Measurements from ENCODE around the gene GRIK2.

DNA sequence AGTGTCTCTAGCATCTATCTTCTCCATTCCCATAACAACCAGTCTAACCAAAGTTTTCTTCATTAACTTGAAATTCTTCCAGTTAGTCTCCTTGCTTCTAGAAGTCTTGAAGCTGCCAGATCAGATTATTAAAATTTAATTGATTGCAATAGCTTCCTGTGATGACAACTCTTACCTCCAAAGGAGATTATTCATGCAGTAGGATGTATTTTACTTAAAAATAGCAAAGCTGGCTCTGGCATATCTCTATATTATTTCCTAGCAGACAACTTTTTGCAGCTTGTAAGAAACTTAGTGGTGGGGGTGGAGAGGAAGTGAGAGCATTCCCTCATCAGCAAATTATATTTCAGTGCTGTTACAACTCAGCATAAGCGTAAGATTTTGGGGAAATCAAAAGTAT lies 290.4 kb downstream of the GRIK2 start:
- TF ChIP-seq POLR2A (IDR thresholded peaks at IDR 0.05): no peak
- TF ChIP-seq, protein P1, sequence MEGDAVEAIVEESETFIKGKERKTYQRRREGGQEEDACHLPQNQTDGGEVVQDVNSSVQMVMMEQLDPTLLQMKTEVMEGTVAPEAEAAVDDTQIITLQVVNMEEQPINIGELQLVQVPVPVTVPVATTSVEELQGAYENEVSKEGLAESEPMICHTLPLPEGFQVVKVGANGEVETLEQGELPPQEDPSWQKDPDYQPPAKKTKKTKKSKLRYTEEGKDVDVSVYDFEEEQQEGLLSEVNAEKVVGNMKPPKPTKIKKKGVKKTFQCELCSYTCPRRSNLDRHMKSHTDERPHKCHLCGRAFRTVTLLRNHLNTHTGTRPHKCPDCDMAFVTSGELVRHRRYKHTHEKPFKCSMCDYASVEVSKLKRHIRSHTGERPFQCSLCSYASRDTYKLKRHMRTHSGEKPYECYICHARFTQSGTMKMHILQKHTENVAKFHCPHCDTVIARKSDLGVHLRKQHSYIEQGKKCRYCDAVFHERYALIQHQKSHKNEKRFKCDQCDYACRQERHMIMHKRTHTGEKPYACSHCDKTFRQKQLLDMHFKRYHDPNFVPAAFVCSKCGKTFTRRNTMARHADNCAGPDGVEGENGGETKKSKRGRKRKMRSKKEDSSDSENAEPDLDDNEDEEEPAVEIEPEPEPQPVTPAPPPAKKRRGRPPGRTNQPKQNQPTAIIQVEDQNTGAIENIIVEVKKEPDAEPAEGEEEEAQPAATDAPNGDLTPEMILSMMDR (IDR thresholded peaks at IDR 0.05): no peak
